Measurements from ENCODE around the gene MEIS1.

- TF ChIP-seq CTCF (IDR thresholded peaks at IDR 0.05) (no peak), POLR2A (IDR thresholded peaks at IDR 0.05) (no peak)
Observed at GRCh38 chr2:66467718-66468117, 32.8 kb downstream of the MEIS1 start.

Measured in stomach (tissue), 4 donors.